ENCODE data around the gene NREP.

Gene NREP

GRCh38 chr5:111739416-111739815, 17.6 kb downstream of the NREP start:
- DNase-seq (ENCODE audit: low spot score), result no peak
- no peak for TF ChIP-seq CTCF (IDR thresholded peaks at IDR 0.05; ENCODE audit: extremely low read depth, missing control alignments)

DNA sequence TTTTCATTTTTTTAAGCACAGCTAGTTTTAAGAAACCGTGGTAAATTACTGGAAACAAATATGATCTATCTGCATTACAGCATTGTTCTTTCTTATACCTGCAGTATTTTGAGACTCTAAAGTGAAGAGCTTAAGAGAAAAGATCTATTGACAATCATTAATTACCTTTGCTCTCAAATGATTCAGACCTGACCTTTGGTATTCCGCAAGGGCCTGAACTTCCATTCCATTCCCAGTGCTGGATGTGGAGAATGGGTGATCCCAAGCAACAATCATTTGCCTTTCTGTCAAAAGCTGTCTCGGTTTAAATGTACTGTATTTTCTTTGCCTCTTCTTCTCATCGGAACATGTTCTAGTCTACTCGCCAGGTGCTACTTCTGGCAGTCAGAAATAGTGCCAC, 18.9 kb downstream of the NREP start:
- no peak for TF ChIP-seq CTCF (IDR thresholded peaks at IDR 0.05; ENCODE audit: extremely low read depth, missing control alignments)
- DNase-seq (ENCODE audit: low spot score), result no peak

DNA sequence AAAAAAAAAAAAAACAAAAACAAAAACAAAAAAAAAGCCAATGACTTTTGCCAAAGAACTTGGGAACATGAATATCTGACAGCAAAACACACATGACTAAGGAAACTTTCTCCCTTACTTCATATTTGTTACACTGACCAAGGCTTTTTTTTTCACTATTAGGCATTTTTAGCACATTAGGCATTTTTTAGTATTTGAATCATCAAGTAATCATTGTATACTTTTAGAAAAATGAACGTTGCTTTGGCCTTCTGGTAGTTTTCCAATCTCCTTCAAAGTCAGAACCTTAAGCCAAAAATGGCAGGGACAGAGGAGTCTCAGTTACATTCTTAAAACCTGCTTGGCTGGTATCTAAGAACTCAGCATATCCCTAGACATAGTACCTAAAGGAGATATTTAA, 19.3 kb downstream of the NREP start:
- no peak for TF ChIP-seq CTCF (IDR thresholded peaks at IDR 0.05; ENCODE audit: extremely low read depth, missing control alignments)
- DNase-seq (ENCODE audit: low spot score), result no peak

DNA sequence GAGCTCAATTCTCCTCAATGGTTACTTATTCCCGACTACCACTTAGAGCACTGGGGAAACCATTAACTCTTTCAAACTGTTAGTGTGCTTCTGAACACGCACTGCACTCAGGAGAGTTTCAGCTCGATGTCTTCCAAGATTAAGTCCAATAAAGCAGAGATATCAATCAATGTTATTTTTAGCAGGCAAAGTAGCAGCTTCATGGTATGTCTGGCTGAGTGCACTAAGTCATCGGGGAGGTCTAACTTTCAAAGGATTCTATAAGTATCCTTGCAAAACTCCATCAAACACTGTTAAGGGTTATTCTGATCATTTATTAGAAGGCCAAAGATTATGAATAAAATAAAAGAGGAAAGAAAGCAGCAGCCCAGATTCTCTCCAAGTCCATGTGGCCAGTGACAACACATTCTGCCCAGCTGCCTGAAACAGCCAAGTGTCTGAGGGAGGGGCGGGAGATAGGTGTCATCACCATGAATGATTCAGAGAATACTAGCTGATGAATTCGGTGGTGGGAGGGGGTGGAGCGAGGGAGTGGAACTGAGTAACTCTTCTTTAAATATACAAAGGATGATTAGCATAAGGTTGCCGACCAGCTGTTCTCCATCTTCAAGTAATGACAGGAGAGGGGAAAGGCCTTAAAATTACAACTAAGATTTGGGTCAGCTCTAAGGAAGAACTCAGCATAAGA, 21.3 kb downstream of the NREP start:
- TF ChIP-seq CTCF (IDR thresholded peaks at IDR 0.05; ENCODE audit: extremely low read depth, missing control alignments), result no peak
- no peak for DNase-seq (ENCODE audit: low spot score)

- no peak for TF ChIP-seq CTCF (IDR thresholded peaks at IDR 0.05; ENCODE audit: extremely low read depth, missing control alignments)
- DNase-seq (ENCODE audit: low spot score), result no peak
Observed at GRCh38 chr5:111734597-111734996, 22.4 kb downstream of the NREP start.

DNA sequence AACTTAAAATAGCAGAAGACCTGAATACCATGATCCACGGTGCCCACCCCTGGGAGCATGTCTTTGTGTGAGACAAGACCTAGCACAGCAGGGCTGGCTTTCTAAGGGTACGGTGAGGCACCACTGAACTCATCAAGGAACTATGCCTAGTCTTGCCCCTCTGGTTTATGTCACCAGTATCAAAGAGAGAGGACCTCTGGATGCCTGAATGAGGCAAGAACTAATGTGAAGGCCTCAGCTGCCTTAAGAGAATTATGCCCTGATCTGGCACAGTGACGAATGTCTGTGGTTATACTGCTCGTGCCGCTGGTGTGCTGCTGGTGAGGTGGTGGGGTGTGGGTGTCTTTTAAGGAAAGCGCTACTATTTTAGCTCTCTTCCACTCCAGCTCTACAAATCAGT, 23.0 kb downstream of the NREP start:
- TF ChIP-seq CTCF (IDR thresholded peaks at IDR 0.05; ENCODE audit: extremely low read depth, missing control alignments), result no peak

GRCh38 chr5:111733571-111733970, 23.4 kb downstream of the NREP start:
- no peak for TF ChIP-seq CTCF (IDR thresholded peaks at IDR 0.05; ENCODE audit: extremely low read depth, missing control alignments)

More for the DNA sequence above, 23.0 kb downstream of the NREP start:
- DNase-seq (ENCODE audit: low spot score), result no peak

More at GRCh38 chr5:111733571-111733970, 23.4 kb downstream of the NREP start:
- no peak for DNase-seq (ENCODE audit: low spot score)
